HEK293 (cell line): ENCODE data around the gene IGSF9.

ENCODE experiments used
- GLIS2 ChIP-seq: fragments of 450-650 bp; formaldehyde crosslinking; IDR thresholded peaks from 2 replicates; pipeline ENCODE4 v1.5.1; 2016; ENCODE audit warnings: missing biosample characterization, missing genetic modification characterization
- HIC1 ChIP-seq: fragments of 450-650 bp; formaldehyde crosslinking; IDR thresholded peaks from 2 replicates; pipeline ENCODE4 v1.5.1; 2016; ENCODE audit warnings: missing biosample characterization, missing genetic modification characterization
- OVOL3 ChIP-seq: fragments of 450-650 bp; formaldehyde crosslinking; IDR thresholded peaks from 2 replicates; pipeline ENCODE4 v1.5.1; 2016; ENCODE audit warnings: missing biosample characterization, missing genetic modification characterization
- PRDM1 ChIP-seq: fragments of 450-650 bp; formaldehyde crosslinking; IDR thresholded peaks from 2 replicates; pipeline ENCODE4; 2016; ENCODE audit warnings: missing biosample characterization, missing genetic modification characterization
- PRDM2 ChIP-seq: fragments of 450-650 bp; formaldehyde crosslinking; IDR thresholded peaks from 2 replicates; pipeline ENCODE4 v1.5.1; 2016; ENCODE audit warnings: missing biosample characterization, missing genetic modification characterization, borderline replicate concordance
- ZBTB20 ChIP-seq: fragments of 450-650 bp; formaldehyde crosslinking; IDR thresholded peaks from 2 replicates; pipeline ENCODE4 v1.5.1; 2016; ENCODE audit warnings: missing biosample characterization, missing genetic modification characterization
- ZFP41 ChIP-seq: fragments of 450-650 bp; formaldehyde crosslinking; IDR thresholded peaks from 2 replicates; pipeline ENCODE4 v1.5.1; 2016; ENCODE audit warnings: missing biosample characterization, missing genetic modification characterization, borderline replicate concordance
- ZNF148 ChIP-seq: fragments of 450-650 bp; formaldehyde crosslinking; IDR thresholded peaks from 2 replicates; pipeline ENCODE4 v1.5.0; 2017; ENCODE audit warnings: missing biosample characterization, missing genetic modification characterization, borderline replicate concordance
- ZNF184 ChIP-seq: fragments of 450-650 bp; IDR thresholded peaks from 2 replicates; pipeline ENCODE4 v1.5.1; 2018; ENCODE audit warnings: missing biosample characterization, mild to moderate bottlenecking, missing genetic modification characterization
- ZNF223 ChIP-seq: fragments of 450-650 bp; formaldehyde crosslinking; IDR thresholded peaks from 2 replicates; pipeline ENCODE4 v1.5.1; 2016; ENCODE audit warnings: missing biosample characterization, missing genetic modification characterization
- ZNF24 ChIP-seq: fragments of 450-650 bp; formaldehyde crosslinking; IDR thresholded peaks from 2 replicates; pipeline ENCODE4 v1.5.1; 2016; ENCODE audit warnings: missing biosample characterization, missing genetic modification characterization
- ZNF324 ChIP-seq: fragments of 450-650 bp; formaldehyde crosslinking; IDR thresholded peaks from 2 replicates; pipeline ENCODE4 v1.5.1; 2016; ENCODE audit warnings: missing biosample characterization, missing genetic modification characterization
- ZNF585B ChIP-seq: fragments of 450-650 bp; formaldehyde crosslinking; IDR thresholded peaks from 2 replicates; pipeline ENCODE4 v1.5.1; 2016; ENCODE audit warnings: missing biosample characterization, missing genetic modification characterization
- ZNF629 ChIP-seq: fragments of 450-650 bp; formaldehyde crosslinking; IDR thresholded peaks from 2 replicates; pipeline ENCODE4 v1.5.1; 2017; ENCODE audit warnings: missing biosample characterization, missing genetic modification characterization
- TF ChIP-seq, protein P1 (sequence below): fragments of 450-650 bp; formaldehyde crosslinking; IDR thresholded peaks from 2 replicates; pipeline ENCODE4 v1.5.1; 2016; ENCODE audit warnings: missing biosample characterization, missing genetic modification characterization
- TF ChIP-seq, protein P2 (sequence below): fragments of 450-650 bp; formaldehyde crosslinking; IDR thresholded peaks from 2 replicates; pipeline ENCODE4 v1.5.1; 2016; ENCODE audit warnings: missing biosample characterization, missing genetic modification characterization
- TF ChIP-seq, protein P3 (sequence below): fragments of 450-650 bp; formaldehyde crosslinking; optimal IDR thresholded peaks from 2 replicates; pipeline ENCODE3; 2016; ENCODE audit warnings: missing biosample characterization, mild to moderate bottlenecking, missing genetic modification characterization
- TF ChIP-seq, protein P4 (sequence below): fragments of 450-650 bp; formaldehyde crosslinking; IDR thresholded peaks from 2 replicates; pipeline ENCODE4 v1.5.1; 2017; ENCODE audit warnings: missing biosample characterization, missing genetic modification characterization
- TF ChIP-seq, protein P5 (sequence below): fragments of 450-650 bp; IDR thresholded peaks from 2 replicates; pipeline ENCODE4 v1.5.1; 2018; ENCODE audit warnings: missing biosample characterization, mild to moderate bottlenecking, missing genetic modification characterization
- TF ChIP-seq, protein P6 (sequence below): fragments of 450-650 bp; formaldehyde crosslinking; IDR thresholded peaks from 2 replicates; pipeline ENCODE4; 2016; ENCODE audit warnings: missing biosample characterization, missing genetic modification characterization

Gene IGSF9

DNA sequence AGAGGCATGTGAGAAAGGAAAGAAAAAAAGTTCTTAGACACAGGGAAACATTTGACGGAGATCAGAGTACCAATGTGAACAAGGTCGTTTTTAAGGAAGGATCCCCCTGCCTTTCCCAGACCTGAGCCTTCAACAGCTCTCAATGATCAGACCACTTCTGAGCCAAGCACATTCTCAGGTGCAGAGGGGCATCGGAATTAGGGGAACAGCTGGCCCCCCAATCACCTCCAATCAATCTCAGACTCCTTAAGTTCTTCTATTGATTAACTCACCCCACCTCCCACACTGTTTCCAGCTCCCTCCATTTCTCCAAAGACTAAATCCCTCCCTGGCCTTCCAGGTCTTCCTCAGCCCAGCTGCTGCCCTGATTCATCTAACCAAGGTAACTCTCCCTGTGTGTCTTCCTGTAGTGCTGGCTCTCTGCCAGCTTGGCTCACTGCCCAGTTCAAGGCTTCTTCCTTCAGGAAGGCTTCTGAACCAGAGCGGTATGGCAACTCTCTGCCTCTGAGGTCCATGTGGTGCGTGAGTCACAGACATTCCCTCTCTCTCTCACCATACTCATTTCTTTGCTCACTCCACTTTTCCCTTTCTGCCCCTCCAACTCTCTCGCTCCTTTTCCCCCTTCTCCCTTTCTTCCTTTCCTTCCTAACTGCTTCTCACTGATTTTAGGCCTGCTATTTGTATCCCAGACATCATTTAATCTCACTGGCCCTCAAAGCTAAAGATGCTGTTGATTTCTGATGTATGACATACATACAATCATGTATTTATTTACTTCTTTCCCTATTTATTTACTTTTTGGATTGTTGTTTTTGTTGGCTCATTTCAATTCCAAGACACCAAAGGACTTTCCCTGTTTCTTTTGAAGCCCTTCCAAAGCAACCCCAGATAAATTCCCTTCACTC lies 63.5 kb downstream of the IGSF9 start (continued):
- TF ChIP-seq PRDM2 (tag by site-specific recombination), result no peak
- TF ChIP-seq GLIS2, result no peak
- TF ChIP-seq OVOL3 (tag by site-specific recombination), result no peak
- TF ChIP-seq ZNF24 (tag by site-specific recombination), result no peak
- no peak for TF ChIP-seq ZNF324 (tag by site-specific recombination)
- no peak for TF ChIP-seq ZBTB20 (tag by site-specific recombination)
- no peak for TF ChIP-seq ZFP41 (tag by site-specific recombination)
- no peak for TF ChIP-seq ZNF585B (tag by site-specific recombination)
- TF ChIP-seq, protein P1, sequence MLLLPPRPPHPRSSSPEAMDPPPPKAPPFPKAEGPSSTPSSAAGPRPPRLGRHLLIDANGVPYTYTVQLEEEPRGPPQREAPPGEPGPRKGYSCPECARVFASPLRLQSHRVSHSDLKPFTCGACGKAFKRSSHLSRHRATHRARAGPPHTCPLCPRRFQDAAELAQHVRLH (tag by site-specific recombination), result no peak
- peak; percentile 75; the same call in 1 of the 2 replicates for TF ChIP-seq ZNF184 (tag by site-specific recombination)
- TF ChIP-seq HIC1 (tag by site-specific recombination), result 0 out of 2 replicates have a peak, but pooled peaks have one; percentile 14
- TF ChIP-seq PRDM1 (tag by site-specific recombination), result peak; percentile 100
- TF ChIP-seq, protein P2, sequence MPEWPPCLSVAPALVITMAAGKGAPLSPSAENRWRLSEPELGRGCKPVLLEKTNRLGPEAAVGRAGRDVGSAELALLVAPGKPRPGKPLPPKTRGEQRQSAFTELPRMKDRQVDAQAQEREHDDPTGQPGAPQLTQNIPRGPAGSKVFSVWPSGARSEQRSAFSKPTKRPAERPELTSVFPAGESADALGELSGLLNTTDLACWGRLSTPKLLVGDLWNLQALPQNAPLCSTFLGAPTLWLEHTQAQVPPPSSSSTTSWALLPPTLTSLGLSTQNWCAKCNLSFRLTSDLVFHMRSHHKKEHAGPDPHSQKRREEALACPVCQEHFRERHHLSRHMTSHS (tag by site-specific recombination), result no peak
- TF ChIP-seq ZNF629 (tag by site-specific recombination), result no peak
- TF ChIP-seq, protein P3, sequence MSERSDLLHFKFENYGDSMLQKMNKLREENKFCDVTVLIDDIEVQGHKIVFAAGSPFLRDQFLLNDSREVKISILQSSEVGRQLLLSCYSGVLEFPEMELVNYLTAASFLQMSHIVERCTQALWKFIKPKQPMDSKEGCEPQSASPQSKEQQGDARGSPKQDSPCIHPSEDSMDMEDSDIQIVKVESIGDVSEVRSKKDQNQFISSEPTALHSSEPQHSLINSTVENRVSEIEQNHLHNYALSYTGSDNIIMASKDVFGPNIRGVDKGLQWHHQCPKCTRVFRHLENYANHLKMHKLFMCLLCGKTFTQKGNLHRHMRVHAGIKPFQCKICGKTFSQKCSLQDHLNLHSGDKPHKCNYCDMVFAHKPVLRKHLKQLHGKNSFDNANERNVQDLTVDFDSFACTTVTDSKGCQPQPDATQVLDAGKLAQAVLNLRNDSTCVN, result no peak
- TF ChIP-seq ZNF223 (tag by site-specific recombination), result no peak
- TF ChIP-seq ZNF148 (tag by site-specific recombination), result peak; percentile 77; the same call in 1 of the 2 replicates
- TF ChIP-seq, protein P4, sequence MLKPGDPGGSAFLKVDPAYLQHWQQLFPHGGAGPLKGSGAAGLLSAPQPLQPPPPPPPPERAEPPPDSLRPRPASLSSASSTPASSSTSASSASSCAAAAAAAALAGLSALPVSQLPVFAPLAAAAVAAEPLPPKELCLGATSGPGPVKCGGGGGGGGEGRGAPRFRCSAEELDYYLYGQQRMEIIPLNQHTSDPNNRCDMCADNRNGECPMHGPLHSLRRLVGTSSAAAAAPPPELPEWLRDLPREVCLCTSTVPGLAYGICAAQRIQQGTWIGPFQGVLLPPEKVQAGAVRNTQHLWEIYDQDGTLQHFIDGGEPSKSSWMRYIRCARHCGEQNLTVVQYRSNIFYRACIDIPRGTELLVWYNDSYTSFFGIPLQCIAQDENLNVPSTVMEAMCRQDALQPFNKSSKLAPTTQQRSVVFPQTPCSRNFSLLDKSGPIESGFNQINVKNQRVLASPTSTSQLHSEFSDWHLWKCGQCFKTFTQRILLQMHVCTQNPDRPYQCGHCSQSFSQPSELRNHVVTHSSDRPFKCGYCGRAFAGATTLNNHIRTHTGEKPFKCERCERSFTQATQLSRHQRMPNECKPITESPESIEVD (tag by site-specific recombination), result no peak
- TF ChIP-seq, protein P5, sequence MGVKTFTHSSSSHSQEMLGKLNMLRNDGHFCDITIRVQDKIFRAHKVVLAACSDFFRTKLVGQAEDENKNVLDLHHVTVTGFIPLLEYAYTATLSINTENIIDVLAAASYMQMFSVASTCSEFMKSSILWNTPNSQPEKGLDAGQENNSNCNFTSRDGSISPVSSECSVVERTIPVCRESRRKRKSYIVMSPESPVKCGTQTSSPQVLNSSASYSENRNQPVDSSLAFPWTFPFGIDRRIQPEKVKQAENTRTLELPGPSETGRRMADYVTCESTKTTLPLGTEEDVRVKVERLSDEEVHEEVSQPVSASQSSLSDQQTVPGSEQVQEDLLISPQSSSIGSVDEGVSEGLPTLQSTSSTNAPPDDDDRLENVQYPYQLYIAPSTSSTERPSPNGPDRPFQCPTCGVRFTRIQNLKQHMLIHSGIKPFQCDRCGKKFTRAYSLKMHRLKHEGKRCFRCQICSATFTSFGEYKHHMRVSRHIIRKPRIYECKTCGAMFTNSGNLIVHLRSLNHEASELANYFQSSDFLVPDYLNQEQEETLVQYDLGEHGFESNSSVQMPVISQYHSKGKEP (tag by site-specific recombination), result no peak
- TF ChIP-seq, protein P6, sequence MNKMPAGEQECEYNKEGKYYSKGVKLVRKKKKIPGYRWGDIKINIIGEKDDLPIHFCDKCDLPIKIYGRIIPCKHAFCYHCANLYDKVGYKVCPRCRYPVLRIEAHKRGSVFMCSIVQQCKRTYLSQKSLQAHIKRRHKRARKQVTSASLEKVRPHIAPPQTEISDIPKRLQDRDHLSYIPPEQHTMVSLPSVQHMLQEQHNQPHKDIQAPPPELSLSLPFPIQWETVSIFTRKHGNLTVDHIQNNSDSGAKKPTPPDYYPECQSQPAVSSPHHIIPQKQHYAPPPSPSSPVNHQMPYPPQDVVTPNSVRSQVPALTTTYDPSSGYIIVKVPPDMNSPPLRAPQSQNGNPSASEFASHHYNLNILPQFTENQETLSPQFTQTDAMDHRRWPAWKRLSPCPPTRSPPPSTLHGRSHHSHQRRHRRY (tag by site-specific recombination), result no peak
